ENCODE results near the gene EVI5.
A peak's percentile ranks its signal among the peaks of the same experiment; 100 is the strongest.

Gene EVI5

GRCh38 chr1:92505015-92505692, 279.8 kb downstream of the EVI5 start:
- no peak for DNase-seq

- DNase-seq = no peak
Observed at GRCh38 chr1:92504291-92505014, 280.5 kb downstream of the EVI5 start.

GRCh38 chr1:92503926-92504285, 281.0 kb downstream of the EVI5 start:
- no peak for DNase-seq

GRCh38 chr1:92503043-92503925, 281.6 kb downstream of the EVI5 start:
- no peak for DNase-seq

GRCh38 chr1:92502247-92502646, 282.7 kb downstream of the EVI5 start:
- DNase-seq = no peak

GRCh38 chr1:92500552-92500951, 284.4 kb downstream of the EVI5 start:
- no peak for DNase-seq

- no peak for DNase-seq
Observed at GRCh38 chr1:92495392-92496063, 289.4 kb downstream of the EVI5 start.

- DNase-seq = no peak
Observed at GRCh38 chr1:92494485-92495141, 290.3 kb downstream of the EVI5 start.

- no peak for DNase-seq
Observed at GRCh38 chr1:92493139-92493538, 291.8 kb downstream of the EVI5 start.

GRCh38 chr1:92488832-92489231, 296.1 kb downstream of the EVI5 start:
- no peak for DNase-seq

GRCh38 chr1:92488416-92488815, 296.5 kb downstream of the EVI5 start:
- no peak for DNase-seq

GRCh38 chr1:92487078-92487605, 297.8 kb downstream of the EVI5 start:
- DNase-seq = no peak

- peak in 2 of 3 experiments; percentile 34 to 50 for DNase-seq
Observed at GRCh38 chr1:92486251-92487077, 298.4 kb downstream of the EVI5 start, which contains the start of gene GFI1. GFI1 (minus strand) TSS chr1:92486925; CDS start chr1:92483487, 3,438 bp downstream.

- peak; percentile 10 to 77 (median 73) for DNase-seq
Observed at GRCh38 chr1:92485381-92486250, 299.3 kb downstream of the EVI5 start.

- DNase-seq = peak in 2 of 3 experiments; percentile 70 to 78
Observed at GRCh38 chr1:92484472-92485380, 300.2 kb downstream of the EVI5 start.

GRCh38 chr1:92483610-92484471, 301.1 kb downstream of the EVI5 start:
- peak in 2 of 3 experiments; percentile 65 to 71 for DNase-seq

GRCh38 chr1:92482665-92483609, 302.0 kb downstream of the EVI5 start:
- DNase-seq = peak; percentile 1 to 71 (median 65)

All from NCI-H1417 (cell line).